NCI-H146 treated with DMSO at 0.1 percent for 48 hours (cell line): ENCODE results near the gene PLEKHA7.
"Not testable (repeated sequence)": the region's sequence is repeated elsewhere in the genome, so short reads cannot be mapped to it uniquely, and the experiment has no call there.

ENCODE experiments used
- DNase-seq: peaks from one replicate; lab custom pipeline; 2025; ENCODE audit not compliant: unreplicated experiment; lab: John Stamatoyannopoulos, UW

The PLEKHA7 gene

DNA sequence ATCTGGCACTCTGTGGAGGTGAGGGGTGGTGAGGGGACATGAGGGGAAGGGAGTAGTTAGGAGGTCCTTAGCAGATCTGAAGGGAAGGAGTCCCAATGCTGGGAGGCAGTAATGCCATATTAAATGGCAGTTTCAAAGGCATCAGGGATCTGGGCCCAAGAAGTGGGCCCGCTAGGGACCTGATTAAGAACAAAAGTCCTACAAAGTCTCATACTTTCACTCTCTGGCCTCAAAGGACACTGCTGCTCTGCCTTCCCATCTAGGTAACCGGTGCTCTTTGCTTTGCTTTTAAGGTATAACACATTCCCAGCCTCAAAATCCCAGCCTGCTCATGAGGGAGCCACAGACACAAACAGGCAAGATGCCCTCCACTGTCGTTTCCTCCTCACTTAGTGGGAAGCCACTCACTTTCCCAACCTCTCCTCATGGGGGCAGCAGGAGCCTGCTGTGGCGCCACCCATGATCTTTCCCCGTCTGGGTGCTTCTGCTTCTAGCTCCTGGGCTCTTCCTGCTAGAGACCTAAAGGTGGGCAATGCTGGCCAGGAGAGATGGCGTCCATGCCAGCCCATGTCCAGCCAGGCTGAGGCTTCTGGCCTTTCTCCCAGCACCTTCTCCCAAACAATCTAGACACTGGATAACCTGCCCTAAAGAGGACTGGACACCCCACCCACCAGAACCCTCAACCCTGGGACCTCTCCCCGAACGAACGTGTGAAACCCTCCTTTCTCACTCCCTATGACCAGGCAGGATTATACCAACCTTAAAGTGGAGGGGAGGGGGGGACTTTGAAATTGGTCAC lies 68.3 kb downstream of the PLEKHA7 start:
- peak; percentile 43 for DNase-seq

DNA sequence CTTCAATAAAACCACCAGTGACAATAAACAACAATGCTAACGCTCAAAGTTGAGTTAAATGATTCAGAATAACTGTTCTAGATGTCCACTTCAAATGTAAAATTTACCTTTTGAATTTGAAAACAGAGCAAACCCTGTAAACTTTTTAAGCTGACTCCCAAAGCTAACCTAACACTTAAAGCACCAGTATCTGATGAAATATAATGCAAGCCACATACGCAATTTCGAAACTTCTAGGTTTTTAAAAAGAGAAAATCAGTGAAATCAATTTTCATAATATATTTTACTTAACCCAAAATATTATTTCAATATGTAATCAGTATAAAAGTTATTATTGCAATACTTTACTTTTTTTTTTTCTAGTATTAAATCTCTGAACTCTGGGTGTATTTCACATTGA lies 71.3 kb downstream of the PLEKHA7 start:
- DNase-seq = no peak

DNA sequence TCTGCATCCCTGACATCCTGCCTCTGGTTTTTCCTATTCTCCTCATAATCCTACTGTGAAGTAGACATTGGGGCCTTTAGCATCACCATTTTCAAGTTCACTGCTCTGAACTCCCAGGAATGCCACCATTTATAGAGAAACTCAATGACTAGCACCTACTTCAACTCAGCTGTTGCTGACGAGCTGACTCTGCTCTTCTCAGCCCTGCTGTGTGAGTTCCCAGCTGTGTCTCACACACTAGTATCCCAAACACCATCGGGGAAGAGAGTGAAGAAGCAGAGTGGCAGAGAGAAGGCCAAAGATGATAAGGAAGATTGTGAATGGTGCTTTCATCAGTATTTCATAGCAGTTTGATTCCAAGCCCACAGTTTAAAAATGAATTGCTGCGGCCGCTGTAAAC lies 71.9 kb downstream of the PLEKHA7 start:
- DNase-seq = no peak

DNA sequence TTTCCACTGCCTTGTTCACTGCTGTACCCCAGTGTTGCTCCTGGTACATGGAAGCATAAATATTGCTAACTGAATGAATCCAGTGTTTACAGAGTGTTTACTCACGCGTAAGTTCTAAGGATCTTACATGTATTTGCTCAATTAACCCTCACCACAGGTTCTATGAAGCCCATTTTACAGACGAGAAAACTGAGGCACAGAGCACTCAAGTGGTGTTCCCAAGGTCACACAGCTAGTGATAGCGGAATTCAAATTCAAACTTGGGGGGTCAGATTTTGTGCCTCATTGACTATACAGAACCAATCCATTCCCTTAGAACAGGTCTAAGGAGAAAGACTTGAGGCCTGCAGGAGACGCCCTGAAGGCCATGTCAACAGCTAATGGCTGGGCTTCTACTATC lies 72.3 kb downstream of the PLEKHA7 start:
- no peak for DNase-seq

DNA sequence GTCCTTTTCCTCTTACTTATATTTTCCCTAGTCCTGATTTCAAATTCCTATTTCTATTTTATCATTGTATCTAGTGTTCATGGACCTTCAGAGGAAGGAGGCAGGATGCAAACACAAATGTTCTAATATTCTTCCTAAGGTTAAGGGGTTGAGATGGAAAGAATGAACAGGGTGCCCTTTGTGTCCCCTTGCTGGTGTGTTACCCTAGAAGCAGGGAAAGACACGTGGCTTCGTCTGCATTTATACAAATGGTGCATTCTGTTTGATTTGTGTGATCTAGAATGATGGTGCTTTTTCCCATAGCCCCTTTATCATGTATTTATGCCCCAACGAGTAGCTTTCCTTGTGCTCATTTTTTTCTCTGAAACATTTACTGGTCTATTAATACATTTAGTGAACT lies 76.2 kb downstream of the PLEKHA7 start:
- no peak for DNase-seq

DNA sequence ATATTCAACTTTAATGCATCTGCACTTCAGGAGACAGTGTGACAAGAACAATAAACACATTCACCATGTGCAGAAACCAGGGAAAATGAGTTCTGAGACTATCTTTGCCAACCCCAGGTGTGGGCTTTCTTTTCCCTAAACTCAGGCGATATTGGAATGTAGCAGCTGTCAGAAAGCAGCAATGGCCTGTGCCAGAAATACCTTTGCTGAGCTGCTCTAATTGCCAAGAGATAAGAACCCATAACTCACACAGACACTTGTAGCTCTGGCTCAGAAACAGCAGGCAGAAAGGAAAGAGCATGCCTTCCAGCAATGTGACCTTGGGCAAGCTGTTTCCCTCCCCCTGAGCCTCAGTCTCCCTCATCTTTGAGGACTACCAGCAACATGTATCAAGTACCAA lies 77.6 kb downstream of the PLEKHA7 start:
- DNase-seq = no peak

DNA sequence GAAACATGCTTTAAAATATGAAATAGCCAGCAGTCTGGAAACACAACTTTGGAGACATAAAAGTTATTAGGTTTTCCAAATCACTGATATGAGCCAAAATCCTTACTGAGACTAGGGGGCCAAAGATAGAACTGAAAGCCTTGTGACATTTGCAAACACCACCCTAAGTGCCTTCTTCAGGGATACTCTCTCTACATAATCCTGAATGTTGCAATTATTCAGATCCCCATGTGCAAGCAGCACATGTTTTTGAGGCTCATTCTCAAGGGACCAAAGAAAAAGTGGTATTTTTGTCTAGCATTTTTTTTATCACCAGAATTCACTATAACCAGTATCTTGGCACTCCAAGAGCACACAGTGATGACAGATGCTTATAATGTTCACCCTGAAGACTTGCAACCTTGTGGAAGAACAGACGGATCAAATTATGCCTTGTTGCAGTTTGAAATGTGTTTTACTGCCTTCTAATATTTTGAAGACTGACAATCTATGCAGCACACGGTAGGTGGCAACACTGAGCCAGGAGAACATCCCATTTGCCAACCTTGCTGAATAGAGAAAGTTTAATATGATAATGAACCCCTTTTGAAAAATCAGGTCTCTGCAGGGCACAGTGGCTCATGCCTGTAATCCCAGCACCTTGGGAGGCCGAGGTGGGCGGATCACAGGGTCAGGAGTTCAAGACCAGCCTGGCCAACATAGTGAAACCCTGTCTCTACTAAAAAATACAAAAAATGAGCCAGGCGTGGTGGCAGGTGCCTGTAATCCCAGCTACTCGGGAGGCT lies 78.5 kb downstream of the PLEKHA7 start:
- peak; percentile 38 for DNase-seq

DNA sequence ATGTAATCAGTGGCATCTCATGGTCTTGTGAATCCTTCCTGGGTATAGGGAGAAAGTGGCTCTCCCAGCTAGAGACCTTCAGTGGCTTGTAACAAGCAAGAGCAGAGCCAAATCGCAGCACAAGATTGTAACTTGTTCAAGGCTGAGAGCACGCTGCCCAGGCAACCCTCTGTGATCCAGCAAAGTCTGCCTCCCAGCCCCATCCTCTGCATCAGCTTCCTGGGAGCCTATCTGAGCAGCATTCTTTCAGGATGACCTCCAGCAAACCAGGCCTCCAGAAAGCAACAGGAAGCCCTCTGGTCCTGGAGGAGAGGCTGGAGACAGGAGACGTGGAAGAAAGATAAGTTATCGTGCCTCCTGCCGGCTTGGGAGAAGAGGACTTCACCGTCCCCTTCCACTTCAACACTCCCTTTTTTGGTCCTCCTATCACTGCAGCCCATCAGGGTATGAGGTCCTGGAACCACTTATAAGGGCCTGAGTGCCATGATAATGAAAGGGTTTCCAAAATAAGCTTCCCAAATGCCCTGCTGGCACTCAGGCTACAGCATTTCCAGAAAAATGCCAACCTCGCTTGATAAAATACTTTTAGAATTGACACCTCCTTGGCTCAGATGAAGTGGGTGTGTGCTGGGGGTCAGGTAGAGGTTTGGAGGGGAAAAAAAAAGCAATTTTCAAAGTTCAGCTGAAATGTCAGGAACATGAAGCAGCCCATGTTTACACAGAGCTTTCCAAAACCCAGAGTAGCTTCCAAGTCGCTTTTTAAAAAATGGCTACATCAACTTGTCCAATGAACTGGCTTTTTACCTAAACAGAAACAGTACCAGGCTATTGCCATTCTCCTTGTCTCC lies 80.2 kb downstream of the PLEKHA7 start:
- DNase-seq = no peak

DNA sequence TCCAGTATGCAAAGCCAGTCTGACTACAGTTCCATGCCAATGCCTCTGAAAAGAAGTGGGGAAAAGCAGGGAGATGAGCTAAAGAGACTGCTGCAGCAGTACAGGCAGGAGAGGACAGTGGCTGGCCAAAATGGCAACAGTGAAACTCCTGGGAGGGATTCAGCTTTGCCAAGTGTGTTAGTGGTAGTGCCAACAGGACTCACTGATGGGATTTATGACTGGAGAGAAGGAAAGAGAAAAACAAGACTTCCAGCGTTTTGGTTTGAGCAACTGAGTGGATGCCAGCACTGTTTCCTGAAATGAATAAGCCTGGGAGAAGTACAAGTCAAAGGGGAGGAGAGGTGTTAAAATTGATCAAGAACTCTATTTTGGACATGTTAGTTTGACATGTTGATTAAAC lies 80.9 kb downstream of the PLEKHA7 start:
- DNase-seq = no peak

DNA sequence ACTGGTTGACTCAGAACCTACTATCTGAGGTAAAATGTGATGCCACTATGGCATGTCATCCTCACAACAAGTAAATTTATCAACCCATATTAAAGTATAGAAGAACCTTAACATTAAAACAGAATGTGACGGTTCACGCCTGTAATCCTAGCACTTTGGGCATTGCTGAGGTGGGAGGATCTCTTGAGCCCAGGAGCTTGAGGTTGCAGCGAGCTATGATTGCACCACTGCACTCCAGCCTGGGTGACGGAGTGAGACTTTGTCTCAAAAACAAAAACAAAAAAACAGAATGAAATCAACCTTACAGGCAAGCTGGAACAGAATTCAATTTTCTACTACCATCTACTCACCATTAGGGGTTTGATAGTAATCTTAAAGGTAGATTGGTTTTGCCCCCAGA lies 86.2 kb downstream of the PLEKHA7 start:
- no peak for DNase-seq

DNA sequence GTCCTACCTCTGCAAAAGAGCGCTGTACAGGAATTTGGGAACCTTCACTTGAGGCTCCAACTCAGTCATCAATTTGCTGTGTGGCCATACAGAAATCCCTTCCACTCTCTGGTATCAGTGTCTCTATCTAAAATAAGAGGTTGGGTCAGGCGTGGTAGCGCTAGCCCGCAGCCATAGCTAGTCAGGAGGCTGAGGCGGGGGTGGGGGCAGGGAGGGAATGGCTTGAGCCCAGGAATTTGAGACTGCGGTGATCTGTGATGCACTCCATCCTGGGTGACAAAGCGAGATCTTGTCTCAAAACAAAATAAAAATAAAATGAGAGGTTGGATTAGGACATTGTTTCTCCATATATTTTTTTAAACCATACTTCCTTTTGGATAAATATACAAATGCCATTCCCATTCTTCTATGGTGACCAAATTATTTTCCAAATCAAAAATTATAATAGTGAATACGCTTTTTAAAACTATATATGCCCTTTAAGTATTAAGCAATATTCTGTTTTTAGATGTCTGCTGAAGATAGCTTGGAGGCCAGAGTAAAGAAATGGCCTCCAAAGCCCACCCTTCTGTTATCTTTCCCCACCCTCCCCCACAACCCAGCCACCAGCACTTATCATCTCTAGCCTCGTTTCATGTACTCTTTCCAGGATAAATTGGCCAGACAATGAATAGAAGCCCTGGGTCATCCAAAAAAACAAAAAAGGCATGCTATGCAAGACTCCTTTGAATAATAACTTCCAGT lies 87.2 kb downstream of the PLEKHA7 start:
- DNase-seq = no peak

DNA sequence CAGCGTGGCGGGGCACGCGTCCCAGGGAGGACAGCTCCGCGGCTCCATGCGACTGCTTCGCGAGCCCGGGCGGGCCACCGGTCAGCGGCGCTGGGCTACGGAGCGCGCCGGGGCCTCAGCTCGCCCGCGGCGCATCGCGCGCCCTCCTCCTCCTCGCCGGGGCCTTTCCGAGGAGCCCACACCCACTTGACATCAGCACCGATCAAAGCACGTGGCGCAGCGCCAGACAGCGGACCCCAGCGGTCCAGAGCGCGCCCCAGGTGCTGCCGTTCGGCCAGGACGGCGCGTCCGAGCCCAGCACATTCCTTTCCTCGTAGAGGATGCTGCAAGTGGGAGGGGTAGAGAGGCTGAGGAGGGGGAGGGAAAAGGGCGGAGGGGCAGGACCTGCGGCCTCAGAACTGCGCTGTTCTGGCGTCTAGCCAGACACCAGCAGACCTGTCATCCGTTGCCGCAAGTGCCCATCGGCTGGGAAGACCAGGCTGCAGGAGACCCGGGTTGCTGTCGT lies 88.6 kb downstream of the PLEKHA7 start:
- peak; percentile 57 for DNase-seq

DNA sequence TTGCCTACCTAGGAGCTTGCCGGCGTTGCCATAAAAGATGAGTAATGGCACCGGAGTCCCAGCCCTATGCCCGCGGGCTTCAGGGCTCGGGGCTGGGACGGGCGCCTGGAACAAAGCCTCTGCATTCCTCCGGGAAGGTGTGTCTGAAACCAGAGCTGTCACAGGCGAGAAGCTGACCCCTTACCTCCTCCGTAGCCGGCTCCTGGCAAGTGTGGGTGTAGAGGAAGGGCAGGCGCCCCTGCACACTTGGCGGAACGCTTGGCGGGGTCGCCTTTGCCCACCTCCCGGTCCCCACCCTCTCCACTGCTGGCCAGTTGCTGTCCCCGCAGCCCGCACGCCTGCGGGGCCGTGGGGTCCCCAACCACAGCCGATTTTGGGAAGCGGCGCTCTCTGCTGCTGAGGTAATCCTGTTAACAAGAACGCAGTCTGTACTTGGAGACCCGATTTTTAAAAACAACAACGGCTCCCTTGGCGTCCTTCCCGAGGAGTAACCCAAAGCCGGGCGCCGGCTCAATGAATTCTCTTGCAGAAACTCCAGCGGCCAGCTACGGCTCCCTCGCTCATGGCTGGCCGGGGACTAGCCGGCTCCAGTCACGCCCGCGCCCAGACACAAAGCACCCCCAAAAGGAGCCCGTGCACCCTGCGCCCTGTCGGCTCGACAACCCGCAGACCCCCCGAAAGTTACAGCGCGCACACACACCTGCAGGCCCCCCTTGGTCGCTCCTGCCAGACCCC lies 89.2 kb downstream of the PLEKHA7 start:
- no peak for DNase-seq

DNA sequence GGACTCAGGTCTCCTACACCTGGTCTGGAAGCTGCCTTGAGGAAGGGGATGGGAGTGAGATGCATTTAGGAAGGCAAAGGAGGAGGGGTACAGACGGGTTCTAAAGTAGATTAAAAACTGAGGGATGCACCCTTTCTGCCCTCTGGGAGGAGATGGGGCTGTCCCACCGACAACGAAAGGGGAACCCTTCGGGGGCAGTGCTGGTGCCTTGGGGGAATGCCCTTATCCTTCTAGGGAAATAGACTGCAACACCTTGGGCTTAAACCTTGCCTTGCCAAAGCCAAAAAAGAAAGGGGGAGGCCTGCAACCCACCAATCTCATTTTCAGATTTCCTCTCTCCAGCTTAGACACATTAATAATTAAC lies 89.8 kb downstream of the PLEKHA7 start:
- no peak for DNase-seq

DNA sequence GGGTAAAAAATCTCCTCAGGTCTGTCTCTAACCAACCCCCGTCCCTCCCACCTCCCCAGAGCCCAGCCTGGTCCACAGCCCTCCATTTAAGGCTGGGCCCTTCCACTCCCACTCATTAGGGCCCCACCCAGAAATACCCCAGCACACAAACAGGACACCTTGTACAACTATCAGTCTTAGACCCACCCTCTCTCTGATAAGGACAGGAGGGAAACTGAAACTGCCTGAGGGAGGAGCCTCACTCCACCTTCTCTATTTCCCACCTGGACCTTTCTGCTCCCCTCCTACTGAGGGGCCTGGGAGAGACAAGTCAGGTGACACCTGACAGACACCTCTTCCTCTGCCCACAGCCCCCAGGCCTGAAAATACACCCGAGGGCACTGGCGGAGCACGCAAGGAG lies 90.2 kb downstream of the PLEKHA7 start:
- DNase-seq = peak; percentile 20

DNA sequence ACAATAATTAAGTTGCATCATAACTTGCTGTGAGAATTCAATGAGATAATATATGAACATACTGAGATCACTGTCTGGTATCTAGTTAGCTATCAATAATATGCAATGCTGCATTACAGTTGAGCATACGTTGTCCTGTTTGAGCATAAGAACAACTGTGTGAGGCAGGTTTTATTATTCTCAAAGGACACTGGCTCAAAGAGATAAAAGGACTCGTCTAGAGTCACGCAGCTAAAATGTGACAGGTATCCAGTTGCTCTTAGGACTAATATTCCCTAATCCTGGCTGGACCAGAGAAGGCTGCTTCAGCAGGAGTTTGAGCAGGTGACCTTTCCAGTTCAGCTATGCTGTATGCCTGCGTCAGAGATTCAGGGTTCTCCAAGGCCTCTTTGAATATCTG lies 92.5 kb downstream of the PLEKHA7 start:
- no peak for DNase-seq

DNA sequence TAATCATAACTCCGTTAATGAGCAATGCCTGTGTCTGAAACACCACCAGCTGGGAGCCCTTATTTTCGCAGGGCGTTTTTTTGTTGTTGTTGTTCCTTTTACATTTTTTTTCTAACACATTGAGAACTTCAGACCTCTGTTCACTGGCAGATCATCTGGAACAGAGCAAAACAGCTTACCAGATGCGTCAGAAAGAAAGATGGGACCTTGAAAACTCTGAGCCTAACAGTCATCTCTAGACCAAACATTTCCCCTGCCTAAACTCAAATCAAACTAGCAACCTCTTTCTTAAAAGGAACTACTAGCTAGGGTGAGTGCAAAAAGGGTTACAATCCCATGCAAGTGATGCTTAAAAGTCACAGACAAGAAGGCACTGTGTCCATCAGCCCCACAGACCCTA lies 93.2 kb downstream of the PLEKHA7 start:
- no peak for DNase-seq

DNA sequence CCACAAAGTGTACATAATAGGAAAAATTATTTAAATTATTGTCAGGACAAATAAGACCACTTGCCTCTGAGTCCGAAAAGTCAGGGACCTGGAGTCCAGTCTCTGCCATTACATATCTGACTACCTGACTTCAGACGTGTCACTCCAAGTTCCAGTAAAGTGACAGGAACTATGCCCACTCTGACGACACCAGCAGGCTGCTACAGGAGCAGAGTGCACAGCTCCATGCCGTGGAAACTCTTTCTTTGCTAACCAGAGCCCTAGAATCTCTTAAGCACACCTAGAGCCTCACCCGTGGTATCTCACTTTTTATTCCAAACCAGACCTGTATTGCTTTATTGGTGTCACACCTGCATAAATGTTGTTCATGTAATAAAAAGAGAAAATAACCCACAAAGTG lies 93.7 kb downstream of the PLEKHA7 start:
- no peak for DNase-seq

DNA sequence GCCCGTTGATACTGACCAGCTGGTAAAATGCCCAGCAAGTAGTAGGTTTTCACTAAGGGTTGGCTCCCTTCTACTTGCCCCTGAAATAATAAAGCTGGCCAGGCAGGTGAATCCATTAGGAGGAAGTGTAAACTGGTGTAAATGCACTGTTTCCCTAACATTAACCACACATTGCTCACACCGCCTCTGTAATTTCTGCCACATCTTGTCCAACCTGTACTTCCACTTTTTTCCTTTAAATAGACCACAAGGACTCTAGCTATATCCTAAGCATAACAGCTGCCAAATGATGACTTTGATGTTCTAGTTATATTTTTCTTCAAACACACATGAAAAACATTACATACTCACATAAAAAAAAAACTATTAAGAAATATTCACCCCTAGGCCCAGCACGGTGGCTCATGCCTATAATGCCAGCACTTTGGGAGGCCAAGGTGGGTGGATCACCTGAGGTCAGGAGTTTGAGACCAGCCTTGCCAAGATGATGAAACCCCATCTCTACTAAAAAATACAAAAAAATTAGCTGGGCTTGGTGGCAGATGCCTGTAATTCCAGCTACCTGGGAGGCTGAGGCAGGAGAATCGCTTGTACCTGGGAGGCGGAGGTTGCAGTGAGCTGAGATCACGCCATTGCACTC lies 95.6 kb downstream of the PLEKHA7 start:
- DNase-seq = not testable (repeated sequence)

DNA sequence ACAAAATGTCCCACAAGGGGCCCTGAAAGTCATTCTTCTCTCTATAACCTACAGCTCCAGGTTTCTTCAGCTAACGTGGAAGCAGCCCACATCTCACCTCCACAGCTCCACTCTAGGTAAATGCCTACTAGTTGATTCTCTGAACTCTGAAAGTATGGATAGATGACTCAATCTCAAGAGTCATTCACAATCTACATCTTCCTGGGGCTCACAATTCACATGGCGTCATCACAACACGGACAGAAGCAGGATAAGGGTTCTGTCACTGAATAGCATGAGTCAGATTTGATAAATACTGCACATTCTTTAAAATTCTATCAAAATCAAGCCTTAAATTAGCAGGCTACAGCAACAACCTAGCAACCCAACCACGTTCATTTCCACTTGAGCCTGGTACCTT lies 96.3 kb downstream of the PLEKHA7 start:
- no peak for DNase-seq
